Measurements from ENCODE around the gene GREB1L.

Gene GREB1L

DNA sequence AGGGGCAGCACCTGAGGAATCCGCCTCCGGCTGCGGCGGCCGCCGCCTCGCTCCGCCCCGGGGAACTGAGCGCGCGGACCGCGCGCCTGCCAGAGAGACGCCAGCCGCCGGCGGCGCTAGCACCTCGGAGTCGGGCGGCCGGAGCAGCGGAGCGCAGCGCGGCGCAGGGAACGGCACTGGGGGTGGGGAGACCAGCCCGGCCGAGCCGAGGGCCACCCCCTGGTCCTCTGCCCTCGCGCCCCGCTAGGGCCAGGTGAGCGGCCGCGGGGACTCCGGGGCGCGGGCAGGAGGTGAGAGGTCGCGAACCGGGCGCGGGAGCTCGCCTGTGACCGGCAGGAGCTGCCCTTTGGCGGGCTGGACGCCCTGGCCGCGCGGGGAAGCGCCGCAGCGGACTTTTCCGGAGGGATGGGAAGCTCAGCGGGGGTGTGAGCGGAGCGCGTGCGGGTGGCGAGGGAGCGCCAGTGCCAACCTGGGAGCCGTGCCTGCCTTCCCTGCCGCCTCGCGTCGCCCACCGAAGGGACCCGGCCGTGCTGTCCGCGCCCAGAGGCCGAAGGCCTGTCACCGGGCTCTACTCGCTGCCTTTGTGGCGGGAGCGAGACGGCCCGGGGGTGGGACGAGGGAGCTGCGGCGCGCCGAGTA, at the start of gene GREB1L:
GREB1L (plus strand) TSS at position 92 of the 639 bp plus-strand sequence. CDS start 141,287 bp downstream, outside the sequence.
- TF ChIP-seq CTCF (conservative IDR thresholded peaks at IDR 0.05) (peak; percentile 69), ZFX (IDR thresholded peaks at IDR 0.05) (peak; percentile 82)
- H3K27ac ChIP-seq: peak within 1 kb of the TSS; percentile 66

DNA sequence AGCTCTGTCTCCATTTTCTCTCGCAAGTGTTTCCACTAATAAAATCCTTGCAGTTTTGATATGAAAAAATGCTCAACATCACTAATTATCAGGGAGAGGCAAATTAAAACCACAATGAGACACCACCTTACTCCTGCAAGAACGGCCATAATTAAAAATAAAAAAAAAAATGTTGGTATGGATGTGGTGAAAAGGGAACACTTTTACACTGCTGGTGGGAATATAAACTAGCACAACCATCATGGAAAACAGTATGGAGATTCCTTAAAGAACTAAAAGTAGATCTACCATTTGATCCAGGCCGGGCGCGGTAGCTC, 49.8 kb upstream of the GREB1L start:
- H3K27ac ChIP-seq: no peak overlapping the region
- TF ChIP-seq ZFX (IDR thresholded peaks at IDR 0.05) (no peak), CTCF (conservative IDR thresholded peaks at IDR 0.05) (peak; percentile 64)

- TF ChIP-seq CTCF (conservative IDR thresholded peaks at IDR 0.05) (peak; percentile 87), ZFX (IDR thresholded peaks at IDR 0.05) (no peak)
These were observed 46.9 kb upstream of the GREB1L start for GRCh38 chr18:21194871-21195771.

DNA sequence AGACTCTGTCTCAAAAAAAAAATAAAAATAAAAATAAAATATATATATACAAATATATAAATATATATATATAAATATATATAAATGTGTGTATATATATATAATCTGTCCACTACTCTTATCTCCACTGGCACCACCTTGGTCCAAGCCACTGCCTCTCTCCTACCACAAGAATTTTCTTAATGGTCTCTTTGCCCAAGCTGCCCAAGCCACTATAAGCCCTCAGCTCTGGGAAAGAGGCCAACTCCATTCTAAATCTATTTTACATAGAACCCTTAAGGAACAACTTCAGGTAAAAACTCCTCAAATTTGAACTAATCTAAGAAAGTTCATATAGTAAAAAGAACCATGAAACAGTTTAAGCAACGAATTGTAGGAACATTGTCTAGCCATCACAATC, 45.6 kb upstream of the GREB1L start:
- TF ChIP-seq CTCF (conservative IDR thresholded peaks at IDR 0.05) (no peak), ZFX (IDR thresholded peaks at IDR 0.05) (no peak)
- H3K27ac ChIP-seq: no peak overlapping the region

More at GRCh38 chr18:21194871-21195771, 46.9 kb upstream of the GREB1L start:
- no peak overlapping the region for H3K27ac ChIP-seq

DNA sequence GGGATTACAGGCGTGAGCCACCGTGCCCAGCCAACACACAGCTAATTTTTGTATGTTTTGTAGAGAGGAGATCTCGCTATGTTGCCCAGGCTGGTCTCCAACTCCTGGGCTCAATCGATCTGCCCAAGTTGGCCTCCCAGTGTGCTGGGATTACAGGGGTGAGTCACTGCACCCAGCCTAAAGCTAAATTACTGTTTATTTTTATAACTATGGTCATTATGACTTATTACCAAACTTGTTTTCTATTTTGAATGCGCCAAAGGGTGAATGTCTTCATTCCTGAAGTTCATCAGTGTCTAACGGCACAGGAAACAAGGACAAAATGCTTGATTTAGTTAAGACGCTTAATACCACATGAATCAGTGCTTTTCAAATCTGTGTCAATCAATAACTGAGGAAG, 38.9 kb upstream of the GREB1L start:
- TF ChIP-seq CTCF (conservative IDR thresholded peaks at IDR 0.05): no peak
- no peak for TF ChIP-seq ZFX (IDR thresholded peaks at IDR 0.05)
- H3K27ac ChIP-seq: no peak overlapping the region

DNA sequence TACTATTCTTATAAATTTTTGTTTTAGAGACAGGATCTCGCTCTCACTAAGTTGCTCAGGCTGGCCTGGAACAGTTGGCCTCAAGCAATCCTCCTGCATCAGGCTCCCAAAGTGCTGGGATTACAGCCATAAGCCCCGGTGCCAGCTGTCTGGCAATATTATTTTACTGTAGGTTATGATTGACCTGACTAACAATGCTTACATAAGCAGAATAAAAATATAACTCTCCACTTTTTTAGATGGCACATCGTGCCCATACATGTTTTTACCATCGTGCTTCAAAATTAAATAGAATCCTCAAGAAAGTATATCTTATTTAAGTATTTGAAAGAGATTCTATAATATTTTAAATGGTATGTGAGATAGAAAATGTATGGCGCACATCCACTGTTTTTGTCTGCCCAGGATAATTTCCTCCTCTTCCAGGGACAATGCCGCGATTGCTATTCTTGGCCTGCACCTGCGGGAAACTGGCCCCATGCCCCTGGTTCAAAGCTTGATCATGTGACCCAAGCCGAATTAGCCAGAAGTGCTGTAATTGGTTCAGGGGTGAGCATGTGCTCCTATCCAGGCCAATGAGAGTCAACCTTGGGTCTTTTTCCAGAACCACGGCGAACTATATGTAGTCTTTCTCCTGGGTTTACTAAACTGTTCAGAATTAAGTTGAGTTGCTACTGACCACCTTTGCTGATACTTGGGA, 38.3 kb upstream of the GREB1L start:
- H3K27ac ChIP-seq: no peak overlapping the region
- TF ChIP-seq ZFX (IDR thresholded peaks at IDR 0.05) (no peak), CTCF (conservative IDR thresholded peaks at IDR 0.05) (no peak)

DNA sequence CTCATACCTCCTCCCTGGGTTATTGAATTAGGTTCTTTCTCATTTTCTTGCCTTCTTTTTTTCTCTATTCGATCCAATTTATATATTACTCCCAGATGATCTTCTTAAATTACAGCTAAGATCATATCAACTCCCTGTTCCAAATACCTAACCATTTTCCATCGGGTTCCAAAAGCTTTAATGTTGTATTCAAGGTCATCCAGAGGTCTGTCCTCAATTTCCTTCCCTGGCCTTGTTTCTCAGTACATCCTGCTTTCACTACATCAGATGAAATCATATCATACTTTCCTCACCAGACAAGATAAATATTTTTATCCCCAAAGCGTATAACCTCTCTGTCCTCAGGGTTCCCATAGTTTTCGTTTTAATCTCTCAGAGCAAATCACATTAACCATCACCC, 36.3 kb upstream of the GREB1L start:
- no peak for TF ChIP-seq ZFX (IDR thresholded peaks at IDR 0.05)
- TF ChIP-seq CTCF (conservative IDR thresholded peaks at IDR 0.05): no peak
- no peak overlapping the region for H3K27ac ChIP-seq
